Measurements from ENCODE around the gene UTP4. TPM values are rescaled to one million over a fixed set of nuclear protein-coding genes. Genes with fewer than 3 reads are reported as not detected.

UTP4 gene
- total RNA-seq, 4 donors from 2014 or later = 10.1 to 79.4 (median 17.6) TPM

DNA sequence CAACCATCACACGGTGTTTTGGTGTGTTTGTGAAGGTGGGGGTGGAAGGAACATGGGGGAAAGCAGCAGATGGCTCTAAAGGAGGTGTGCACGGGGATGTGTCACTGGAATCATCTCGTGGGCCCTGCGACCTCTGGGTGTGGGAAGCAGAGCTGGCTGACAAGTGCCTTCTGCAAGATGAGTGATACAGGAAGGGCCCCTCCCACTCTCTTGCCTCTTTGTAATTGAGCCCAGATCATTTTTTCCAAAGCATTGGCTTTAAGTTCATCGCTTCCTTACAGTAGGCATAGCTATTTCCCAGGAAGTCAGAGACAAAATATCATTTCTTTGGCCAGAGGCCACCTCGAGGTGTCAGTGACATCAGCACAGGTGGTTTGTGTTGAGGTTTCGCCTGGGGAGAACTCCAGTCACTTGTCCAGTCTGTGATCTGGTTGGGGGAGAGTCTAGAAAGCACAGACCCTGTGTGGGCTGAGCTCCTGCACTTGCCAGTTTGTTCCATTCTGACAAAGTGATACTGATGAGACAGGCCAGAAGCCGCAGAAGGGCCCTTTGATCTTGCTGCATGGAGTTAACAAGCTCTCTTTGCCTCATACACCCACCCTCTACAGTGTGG is 33.9 kb downstream of the UTP4 start:
- Histone ChIP-seq H3K36me3 (peaks cover 0 to 32% (median 12%) of the 10 kb centered on the region in 4 donors), H3K9me3 (no peaks in the 10 kb centered on the region), H3K27ac (no peak overlapping the region), H3K4me3 (no peak overlapping the region), H3K4me1 (peaks cover 0 to 14% (median 6%) of the 10 kb centered on the region in 4 donors), H3K27me3 (no peaks in the 10 kb centered on the region)
- in situ Hi-C loops (cut with MboI; ENCODE audit: low pct_ligation_motif_present in 1 of 4, low pct_unique_long_range_greater_than_20kb in 1 of 4, low sequenced_read_pairs in 3 of 4) (no loop called here), intact Hi-C loops (cut with DNase I; ENCODE audit: low total_unique reads) (no loop called here)
- DNase-seq = no peak
- 60 to 69% methylated on average over 1 to 8 of the region's 8 CpGs for WGBS, 2 donors (ENCODE audit: low coverage in 1 of 2)
- no peak for TF ChIP-seq EP300 (IDR thresholded peaks at IDR 0.05; ENCODE audit: low read depth)

DNA sequence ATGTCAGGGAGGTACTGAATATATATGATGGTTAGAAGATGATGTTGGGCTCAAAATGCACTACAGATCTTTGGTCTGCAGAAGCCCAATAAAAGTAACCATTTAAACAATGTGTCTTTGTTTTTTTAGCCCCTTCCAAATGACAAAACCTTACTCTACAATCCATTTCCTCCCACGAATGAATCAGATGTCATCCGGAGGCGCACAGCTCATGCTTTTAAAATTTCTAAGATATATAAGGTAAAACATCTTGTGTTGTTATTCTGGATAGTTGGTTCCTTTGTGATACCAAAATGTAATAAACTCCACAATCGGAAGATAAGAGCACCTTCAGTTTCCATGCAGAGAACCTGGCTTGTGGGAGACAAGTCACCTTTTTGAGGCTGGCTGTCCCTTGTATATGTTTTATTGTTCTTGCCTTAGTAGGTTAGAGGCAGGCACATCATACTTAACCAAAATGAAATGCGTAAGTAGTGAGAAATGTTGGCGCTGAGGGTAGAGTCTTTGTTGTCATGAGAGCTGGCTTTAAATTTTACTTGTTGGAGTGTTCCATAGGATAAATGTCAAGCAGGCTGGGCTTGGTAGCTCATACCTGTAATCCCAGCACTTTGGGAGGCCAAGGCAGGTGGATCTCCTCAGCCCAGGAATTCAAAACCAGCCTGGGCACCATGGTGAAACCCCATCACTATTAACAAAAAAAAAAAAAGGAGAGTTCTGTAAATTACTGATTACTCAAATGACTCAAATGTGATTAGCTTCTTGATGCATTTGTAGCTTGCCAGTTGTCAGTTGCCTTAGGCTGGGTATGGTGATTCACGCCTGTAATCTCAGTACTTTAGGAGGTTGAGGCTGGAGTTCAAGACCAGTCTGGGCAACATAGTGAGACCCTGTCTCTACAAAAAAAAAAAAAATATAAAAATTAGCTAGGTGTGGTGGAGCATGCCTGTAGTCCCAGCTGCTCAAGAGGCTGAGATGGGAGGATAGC is 34.8 kb downstream of the UTP4 start:
- no peaks in the 10 kb centered on the region for H3K9me3 ChIP-seq
- 82 to 90% methylated on average over 7 of the region's 7 CpGs for WGBS, 2 donors (ENCODE audit: low coverage in 1 of 2)
- H3K27ac ChIP-seq = no peak overlapping the region
- H3K4me3 ChIP-seq = no peak overlapping the region
- no peak for DNase-seq
- peaks cover 0 to 26% (median 9%) of the 10 kb centered on the region in 4 donors for H3K36me3 ChIP-seq
- H3K27me3 ChIP-seq = no peaks in the 10 kb centered on the region
- intact Hi-C loops (cut with DNase I; ENCODE audit: low total_unique reads) (no loop called here), in situ Hi-C loops (cut with MboI; ENCODE audit: low pct_ligation_motif_present in 1 of 4, low pct_unique_long_range_greater_than_20kb in 1 of 4, low sequenced_read_pairs in 3 of 4) (no loop called here)
- no peak for TF ChIP-seq EP300 (IDR thresholded peaks at IDR 0.05; ENCODE audit: low read depth)
- no peak for TF ChIP-seq POLR2AphosphoS5 (IDR thresholded peaks at IDR 0.05)
- no peak for TF ChIP-seq POLR2A (IDR thresholded peaks at IDR 0.05)
- no peak for TF ChIP-seq CTCF (IDR thresholded peaks at IDR 0.05)
- H3K4me1 ChIP-seq = peaks cover 6 to 21% (median 12%) of the 10 kb centered on the region in 4 donors

GRCh38 chr16:69169051-69169450 is 36.6 kb downstream of the UTP4 start:
- intact Hi-C loops (cut with DNase I; ENCODE audit: low total_unique reads) = no loop called here
- Histone ChIP-seq H3K36me3 (peaks cover 0 to 15% (median 7%) of the 10 kb centered on the region in 4 donors), H3K27ac (no peak overlapping the region), H3K27me3 (no peaks in the 10 kb centered on the region), H3K4me1 (peaks cover 19 to 35% (median 22%) of the 10 kb centered on the region in 4 donors), H3K9me3 (no peaks in the 10 kb centered on the region), H3K4me3 (no peak overlapping the region)
- WGBS, 2 donors (ENCODE audit: low coverage in 1 of 2) = 91 to 95% methylated on average over 1 to 4 of the region's 4 CpGs
- in situ Hi-C loops (cut with MboI; ENCODE audit: low pct_ligation_motif_present in 1 of 4, low pct_unique_long_range_greater_than_20kb in 1 of 4, low sequenced_read_pairs in 3 of 4) = no loop called here
- TF ChIP-seq EP300 (IDR thresholded peaks at IDR 0.05; ENCODE audit: low read depth) (no peak), POLR2A (IDR thresholded peaks at IDR 0.05) (no peak), POLR2AphosphoS5 (IDR thresholded peaks at IDR 0.05) (no peak), CTCF (IDR thresholded peaks at IDR 0.05) (no peak)
- no peak for DNase-seq

DNA sequence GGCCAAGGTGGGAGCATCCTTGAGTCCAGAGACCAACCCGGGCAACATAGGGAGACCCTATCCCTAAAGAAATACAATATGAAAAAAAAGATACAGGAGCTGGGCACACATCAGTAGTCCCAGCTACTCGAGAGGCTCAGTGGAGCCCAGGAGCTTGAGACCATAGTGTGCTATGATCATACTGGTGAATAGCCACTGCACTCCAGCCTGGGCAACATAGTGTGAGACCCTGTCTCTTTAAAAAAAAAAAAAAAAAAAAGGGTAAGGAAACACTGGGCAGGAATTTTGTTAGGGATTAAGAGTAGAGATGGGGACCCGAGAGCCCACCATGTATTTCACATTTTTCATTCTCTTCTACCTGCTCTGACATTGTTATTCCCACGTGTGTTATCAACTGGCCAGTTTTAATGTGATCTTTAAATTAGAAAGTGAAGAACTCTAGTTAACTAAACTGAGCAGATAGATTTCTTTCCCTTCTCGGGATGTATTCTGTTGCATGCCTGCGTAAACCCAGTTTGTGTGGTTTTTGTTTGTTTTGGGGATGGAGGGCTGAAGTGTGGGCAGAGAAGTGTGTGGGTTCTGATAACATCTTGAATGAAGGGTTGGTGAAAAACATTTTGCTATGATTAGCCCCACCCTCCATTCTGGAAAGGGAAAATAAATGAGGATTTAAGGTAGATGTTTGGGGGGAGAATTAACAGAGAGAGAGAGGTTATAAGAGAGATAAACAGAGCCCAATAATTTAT is 37.3 kb downstream of the UTP4 start:
- Histone ChIP-seq H3K27ac (no peak overlapping the region), H3K4me1 (peaks cover 24 to 41% (median 24%) of the 10 kb centered on the region in 4 donors), H3K27me3 (no peaks in the 10 kb centered on the region), H3K9me3 (no peaks in the 10 kb centered on the region), H3K36me3 (peaks cover 0 to 13% (median 5%) of the 10 kb centered on the region in 4 donors), H3K4me3 (no peak overlapping the region)
- intact Hi-C loops (cut with DNase I; ENCODE audit: low total_unique reads) = no loop called here
- DNase-seq = no peak
- TF ChIP-seq POLR2A (IDR thresholded peaks at IDR 0.05) (no peak), CTCF (IDR thresholded peaks at IDR 0.05) (no peak), POLR2AphosphoS5 (IDR thresholded peaks at IDR 0.05) (no peak), EP300 (IDR thresholded peaks at IDR 0.05; ENCODE audit: low read depth) (no peak)
- 87% methylated on average over 5 to 6 of the region's 6 CpGs for WGBS, 2 donors (ENCODE audit: low coverage in 1 of 2)
- in situ Hi-C loops (cut with MboI; ENCODE audit: low pct_ligation_motif_present in 1 of 4, low pct_unique_long_range_greater_than_20kb in 1 of 4, low sequenced_read_pairs in 3 of 4) = no loop called here
